ENCODE measurements around the gene TEX14.

The TEX14 gene

DNA sequence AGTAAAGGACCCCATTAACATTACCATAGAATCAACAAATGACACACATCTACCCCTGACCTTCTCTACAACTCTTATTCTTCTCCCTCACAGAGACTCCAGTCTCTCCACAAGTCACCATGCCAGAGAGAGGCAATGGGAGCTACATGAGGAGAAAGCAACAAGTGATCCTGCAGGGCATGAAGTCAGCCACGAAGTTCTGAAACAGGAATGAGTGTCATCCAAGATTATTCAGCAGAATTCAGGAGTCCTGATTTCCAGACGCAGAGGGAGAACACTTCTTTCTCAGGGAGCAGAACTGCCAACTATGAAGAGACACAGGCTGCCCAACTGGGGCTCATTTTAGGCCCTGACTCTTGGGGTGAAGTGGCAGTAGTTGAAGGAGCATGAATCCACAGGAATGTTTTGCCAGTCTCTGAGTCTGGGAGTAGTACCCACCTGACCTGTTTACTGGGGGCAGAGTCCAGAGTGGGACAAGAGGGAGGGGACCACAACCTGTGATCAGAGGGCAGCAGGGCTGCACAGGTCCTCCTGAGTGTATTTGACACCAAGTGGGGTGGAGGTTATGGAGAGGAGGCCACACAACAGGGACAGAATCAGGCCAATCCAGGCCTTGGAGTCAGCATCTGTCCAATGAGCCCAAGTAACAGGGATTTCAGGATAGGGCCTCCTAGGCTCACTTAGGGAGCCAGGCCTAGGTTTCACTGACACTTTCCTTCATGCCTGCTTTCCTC, 175.0 kb downstream of the TEX14 start:
- no peak for DNase-seq

- no peak for DNase-seq
Observed at GRCh38 chr17:58515286-58515685, 176.6 kb downstream of the TEX14 start.

- DNase-seq: no peak
Observed at GRCh38 chr17:58514770-58515157, 177.1 kb downstream of the TEX14 start.

- DNase-seq: peak; percentile 72
Observed at GRCh38 chr17:58513965-58514769, 177.7 kb downstream of the TEX14 start, which contains the start of gene MTMR4. Gene MTMR4 (minus strand): TSS chr17:58514638. CDS start chr17:58514407, 231 bp downstream.

DNA sequence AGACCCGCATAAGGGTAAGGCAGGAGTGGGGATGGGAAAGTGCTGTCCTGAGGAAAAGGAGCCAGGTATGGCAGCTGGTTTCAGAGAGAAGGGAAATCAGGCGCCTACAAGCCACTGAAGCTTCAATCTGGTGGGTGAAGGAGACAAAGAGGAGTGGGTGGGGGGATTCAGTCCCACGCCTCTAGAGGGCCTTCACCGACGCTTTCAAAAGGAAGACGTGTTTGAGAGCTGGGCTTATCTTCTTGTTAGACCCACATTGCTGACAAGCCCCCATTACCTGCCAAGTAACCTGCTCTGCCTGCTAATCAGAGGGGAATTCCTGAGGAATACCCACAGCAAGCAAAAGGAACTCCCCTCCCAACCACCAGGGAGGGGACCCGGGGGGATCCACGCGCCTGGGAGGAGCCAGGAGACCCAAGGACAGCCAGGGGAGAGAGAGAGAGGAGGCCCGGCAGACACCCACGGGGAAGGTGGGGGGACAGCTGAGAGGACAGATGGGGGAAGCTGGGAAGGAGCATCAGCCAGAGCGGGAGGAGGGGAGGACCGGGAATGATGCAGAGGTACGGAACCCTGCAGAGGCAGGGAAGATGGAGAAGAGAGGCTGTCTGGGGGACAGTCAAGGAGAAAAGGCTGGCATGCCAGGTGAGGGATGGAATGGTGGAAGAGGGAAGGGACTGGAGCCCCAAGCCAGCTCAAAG, 178.4 kb downstream of the TEX14 start:
- no peak for DNase-seq

DNA sequence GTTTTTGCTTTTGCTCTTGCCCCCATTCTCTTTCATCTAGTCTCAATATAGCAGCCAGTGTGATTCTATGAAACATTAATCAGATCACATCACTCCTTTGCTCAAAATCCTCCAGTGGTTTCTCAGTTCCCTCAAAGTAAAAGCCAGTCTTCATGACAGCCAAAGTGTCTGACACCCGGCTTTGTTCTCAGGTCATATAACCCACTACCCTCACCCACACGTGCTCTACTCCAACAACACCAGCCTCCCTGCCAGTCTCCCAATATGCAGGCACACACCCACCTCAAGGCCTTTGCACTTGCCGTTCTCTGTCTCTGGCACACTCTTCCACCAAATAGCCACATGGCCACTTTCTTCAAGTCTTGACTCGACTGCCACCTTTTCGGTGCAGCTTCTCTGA, 181.8 kb downstream of the TEX14 start:
- no peak for DNase-seq

- DNase-seq: no peak
Observed at GRCh38 chr17:58508341-58509067, 183.3 kb downstream of the TEX14 start.

- DNase-seq: no peak
Observed at GRCh38 chr17:58507123-58507634, 184.7 kb downstream of the TEX14 start.
